Measurements from ENCODE around the gene VOPP1. TPM values are rescaled to one million over a fixed set of nuclear protein-coding genes. Genes with fewer than 3 reads are reported as not detected.
A peak's percentile ranks its signal among the peaks of the same experiment; 100 is the strongest.

The VOPP1 gene
- total RNA-seq, 1 experiment from 2014 or later, result 30.3 TPM

DNA sequence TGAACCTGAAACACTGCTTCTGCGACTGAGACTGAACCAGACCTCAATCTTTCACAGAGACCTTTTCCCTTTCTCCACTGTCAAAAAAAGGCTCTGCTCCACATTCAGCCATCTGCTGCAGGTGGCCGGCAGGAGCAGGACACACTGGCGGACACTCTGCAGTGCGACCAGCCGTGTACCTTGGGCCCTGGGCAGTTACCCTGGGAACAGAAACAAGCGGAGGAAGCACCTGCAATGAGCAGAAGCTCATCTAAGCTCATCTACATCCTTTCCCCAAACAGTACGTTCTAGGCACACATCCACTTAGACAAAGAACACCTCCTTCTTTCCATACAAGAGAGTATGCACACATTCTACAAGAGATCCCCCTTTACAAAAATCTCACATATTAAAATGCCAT is 22.8 kb downstream of the VOPP1 start:
- ChIA-PET RAD21 (ENCODE audit: low non-redundant PET in 1 of 2, low total read pairs in 2 of 2, uncharacterized antibody in 2 of 2, unreplicated experiment in 2 of 2) (no interaction called here), POLR2A (no interaction called here), CTCF (no interaction called here)
- intact Hi-C loops (cut with micrococcal nuclease), result no loop called here
- DNase-seq (ENCODE audit: low read depth, low spot score) (no peak), ATAC-seq (no peak)
- TF ChIP-seq YY1 (IDR thresholded peaks at IDR 0.05; ENCODE audit: extremely low read depth, insufficient replicate concordance, low read depth, low read length), result no peak
- TF ChIP-seq FOSL1 (IDR thresholded peaks at IDR 0.05; ENCODE audit: low read depth), result no peak
- no peak for TF ChIP-seq SIN3A (IDR thresholded peaks at IDR 0.05; ENCODE audit: low read depth)
- no peak for TF ChIP-seq ZBTB33 (IDR thresholded peaks at IDR 0.05; ENCODE audit: extremely low read depth, insufficient replicate concordance, low read length)
- TF ChIP-seq CEBPB (IDR thresholded peaks at IDR 0.05; ENCODE audit: low read depth), result no peak
- TF ChIP-seq JUND (IDR thresholded peaks at IDR 0.05), result no peak
- TF ChIP-seq, protein P1, sequence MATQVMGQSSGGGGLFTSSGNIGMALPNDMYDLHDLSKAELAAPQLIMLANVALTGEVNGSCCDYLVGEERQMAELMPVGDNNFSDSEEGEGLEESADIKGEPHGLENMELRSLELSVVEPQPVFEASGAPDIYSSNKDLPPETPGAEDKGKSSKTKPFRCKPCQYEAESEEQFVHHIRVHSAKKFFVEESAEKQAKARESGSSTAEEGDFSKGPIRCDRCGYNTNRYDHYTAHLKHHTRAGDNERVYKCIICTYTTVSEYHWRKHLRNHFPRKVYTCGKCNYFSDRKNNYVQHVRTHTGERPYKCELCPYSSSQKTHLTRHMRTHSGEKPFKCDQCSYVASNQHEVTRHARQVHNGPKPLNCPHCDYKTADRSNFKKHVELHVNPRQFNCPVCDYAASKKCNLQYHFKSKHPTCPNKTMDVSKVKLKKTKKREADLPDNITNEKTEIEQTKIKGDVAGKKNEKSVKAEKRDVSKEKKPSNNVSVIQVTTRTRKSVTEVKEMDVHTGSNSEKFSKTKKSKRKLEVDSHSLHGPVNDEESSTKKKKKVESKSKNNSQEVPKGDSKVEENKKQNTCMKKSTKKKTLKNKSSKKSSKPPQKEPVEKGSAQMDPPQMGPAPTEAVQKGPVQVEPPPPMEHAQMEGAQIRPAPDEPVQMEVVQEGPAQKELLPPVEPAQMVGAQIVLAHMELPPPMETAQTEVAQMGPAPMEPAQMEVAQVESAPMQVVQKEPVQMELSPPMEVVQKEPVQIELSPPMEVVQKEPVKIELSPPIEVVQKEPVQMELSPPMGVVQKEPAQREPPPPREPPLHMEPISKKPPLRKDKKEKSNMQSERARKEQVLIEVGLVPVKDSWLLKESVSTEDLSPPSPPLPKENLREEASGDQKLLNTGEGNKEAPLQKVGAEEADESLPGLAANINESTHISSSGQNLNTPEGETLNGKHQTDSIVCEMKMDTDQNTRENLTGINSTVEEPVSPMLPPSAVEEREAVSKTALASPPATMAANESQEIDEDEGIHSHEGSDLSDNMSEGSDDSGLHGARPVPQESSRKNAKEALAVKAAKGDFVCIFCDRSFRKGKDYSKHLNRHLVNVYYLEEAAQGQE (IDR thresholded peaks at IDR 0.05; ENCODE audit: low read depth), result no peak
- no peak for TF ChIP-seq EZH2phosphoT487 (IDR thresholded peaks at IDR 0.05; ENCODE audit: borderline replicate concordance)
- TF ChIP-seq SRF (IDR thresholded peaks at IDR 0.05; ENCODE audit: low read depth), result no peak
- Histone ChIP-seq H3K9ac (ENCODE audit: low read length) (no peak overlapping the region), H3K79me2 (ENCODE audit: insufficient read depth, low read length) (peaks cover 22% of the 10 kb centered on the region; the same call in 1 of the 2 replicates), H3K27me3 (ENCODE audit: insufficient read depth, low read length) (no peaks in the 10 kb centered on the region), H3K4me3 (replicated peaks in 1 of 2; ENCODE audit: low read depth in 1 of 2, low read length in 2 of 2) (no peak overlapping the region; a peak in 1 of 4 replicates), H2AFZ (ENCODE audit: low read depth, low read length, poor library complexity, severe bottlenecking) (no peak overlapping the region), H3K9me2 (ENCODE audit: insufficient read depth) (no peaks in the 10 kb centered on the region), H4K20me1 (ENCODE audit: insufficient read depth) (no peaks in the 10 kb centered on the region), H3K27ac (ENCODE audit: low read depth, low read length) (no peak overlapping the region), H3K4me1 (ENCODE audit: control insufficient read depth in 1 of 2, insufficient read depth in 2 of 2, low read length in 2 of 2) (peaks cover 29 to 52% of the 10 kb centered on the region in 2 experiments), H3K9me3 (ENCODE audit: control insufficient read depth in 1 of 2, insufficient read depth in 1 of 2, low read depth in 1 of 2, low read length in 2 of 2) (no peaks in the 10 kb centered on the region), H3K4me2 (ENCODE audit: low read length) (peak overlapping the region; percentile 55), H3K36me3 (ENCODE audit: control insufficient read depth in 1 of 2, insufficient read depth in 2 of 2, low read length in 2 of 2) (no peaks in the 10 kb centered on the region)
- BruUV-seq (replicated peaks), result no TSS peak

Measured in HCT116 (cell line).